Naive thymus-derived CD4-positive, alpha-beta T cell (primary cell): ENCODE measurements around the gene GPR137B. TPM values are rescaled to one million over a fixed set of nuclear protein-coding genes. Genes with fewer than 3 reads are reported as not detected.

Source experiments
- ATAC-seq: fragments of 150-1000 bp; cut with Tn5 transposase; 2 replicates; pipeline ENCODE4 v1.10.0; 2021; ENCODE audit warnings: mild to moderate bottlenecking, moderate library complexity
- CTCF ChIA-PET: fragments of 350-600 bp; sonication (Branson Sonifier 250); formaldehyde crosslinking; loops from one replicate; lab custom pipeline; 2021; ENCODE audit warnings: antibody characterized with exemption; lab: Charles Lee
- POLR2A ChIA-PET: fragments of 350-600 bp; sonication (Branson Sonifier 250); formaldehyde crosslinking; loops from one replicate; lab custom pipeline; 2021; ENCODE audit warnings: antibody characterized with exemption, inconsistent platforms; lab: Charles Lee
- DNase-seq, 9 donors: peaks; one replicate each; pipeline versions ENCODE4 v3.0.0 to v3.0.0-alpha.2; 2020 to 2022; ENCODE audit warnings: mixed read lengths in 1 of 9
- H3K27ac ChIP-seq: one replicate; pipeline ENCODE4 v1.7.0; 2013; ENCODE audit warnings: mild to moderate bottlenecking, low read depth, low read length, moderate library complexity
- H3K27me3 ChIP-seq, 2 donors: one replicate each; pipeline ENCODE4 v1.7.0; 2013; ENCODE audit warnings: low read length in 2 of 2, mild to moderate bottlenecking in 2 of 2, moderate library complexity in 2 of 2; ENCODE audit not compliant: control insufficient read depth in 2 of 2, insufficient read depth in 2 of 2
- H3K36me3 ChIP-seq, 3 experiments: 1 replicate in 2 of 3; 2 replicates in 1 of 3; pipeline ENCODE4 v1.7.0; 2013; ENCODE audit warnings: low read length in 3 of 3, mild to moderate bottlenecking in 3 of 3, moderate library complexity in 1 of 3; ENCODE audit not compliant: insufficient read depth in 3 of 3, control insufficient read depth in 2 of 3
- H3K4me1 ChIP-seq, 2 donors: one replicate each; pipeline ENCODE4 v1.7.0; 2013; ENCODE audit warnings: low read length in 2 of 2, mild to moderate bottlenecking in 2 of 2, moderate library complexity in 1 of 2; ENCODE audit not compliant: control insufficient read depth in 2 of 2, insufficient read depth in 2 of 2
- H3K4me3 ChIP-seq: 2 replicates; pipeline ENCODE4 v1.7.0; 2013; ENCODE audit warnings: mild to moderate bottlenecking, low read length
- H3K9me3 ChIP-seq, 3 experiments: 1 replicate in 2 of 3; 2 replicates in 1 of 3; pipeline ENCODE4 v1.7.0; 2013; ENCODE audit warnings: low read length in 3 of 3; ENCODE audit not compliant: control insufficient read depth in 2 of 3
- H3K27ac Mint-ChIP-seq, 9 donors: one replicate each; pipeline ENCODE4 v1.8.0; 2020 to 2022; ENCODE audit warnings: mixed read lengths in 9 of 9, mild to moderate bottlenecking in 8 of 9, moderate library complexity in 5 of 9, inconsistent platforms in 2 of 9
- H3K27me3 Mint-ChIP-seq, 5 donors: one replicate each; pipeline ENCODE4 v1.8.0; 2021 to 2022; ENCODE audit warnings: mixed read lengths in 5 of 5, mild to moderate bottlenecking in 1 of 5
- H3K36me3 Mint-ChIP-seq, 5 donors: one replicate each; pipeline ENCODE4 v1.8.0; 2020 to 2022; ENCODE audit warnings: mixed read lengths in 5 of 5, mild to moderate bottlenecking in 3 of 5, inconsistent platforms in 1 of 5
- H3K4me1 Mint-ChIP-seq, 7 donors: one replicate each; pipeline ENCODE4 v1.8.0; 2020 to 2022; ENCODE audit warnings: mixed read lengths in 7 of 7, mild to moderate bottlenecking in 3 of 7, inconsistent platforms in 1 of 7
- H3K4me3 Mint-ChIP-seq, 10 donors: one replicate each; pipeline ENCODE4 v1.8.0; 2020 to 2022; ENCODE audit warnings: mild to moderate bottlenecking in 10 of 10, mixed read lengths in 10 of 10, moderate library complexity in 6 of 10, inconsistent platforms in 2 of 10
- H3K9me3 Mint-ChIP-seq, 11 donors: one replicate each; pipeline ENCODE4 v1.8.0; 2020 to 2022; ENCODE audit warnings: mixed read lengths in 11 of 11, mild to moderate bottlenecking in 4 of 11, inconsistent platforms in 1 of 11, moderate library complexity in 1 of 11
- intact Hi-C, 2 donors: fragments of 100-400 bp; cut with micrococcal nuclease; formaldehyde crosslinking; loops; one replicate each; pipeline ENCODE4 v1.15.1; 2023
- polyA plus RNA-seq, 2 donors: library from polyadenylated mRNA; unstranded; fragments of 300-500 nt; fragmentation: Illumina TruSeq; gene quantifications; one replicate each; pipeline ENCODE4 v1.2.3, GENCODE V29; 2021
- total RNA-seq, 6 experiments: library from RNA in 5 of 6; stranded (reverse) in 5 of 6; gene quantifications; 1 replicate in 5 of 6; 2 replicates in 1 of 6; pipeline ENCODE4 v1.2.3 and lab custom pipeline; 2021 to 2026

The GPR137B gene
- total and polyA plus RNA-seq, 7 experiments from 2014 or later: 2.8 to 15.3 (median 7.0) TPM

DNA sequence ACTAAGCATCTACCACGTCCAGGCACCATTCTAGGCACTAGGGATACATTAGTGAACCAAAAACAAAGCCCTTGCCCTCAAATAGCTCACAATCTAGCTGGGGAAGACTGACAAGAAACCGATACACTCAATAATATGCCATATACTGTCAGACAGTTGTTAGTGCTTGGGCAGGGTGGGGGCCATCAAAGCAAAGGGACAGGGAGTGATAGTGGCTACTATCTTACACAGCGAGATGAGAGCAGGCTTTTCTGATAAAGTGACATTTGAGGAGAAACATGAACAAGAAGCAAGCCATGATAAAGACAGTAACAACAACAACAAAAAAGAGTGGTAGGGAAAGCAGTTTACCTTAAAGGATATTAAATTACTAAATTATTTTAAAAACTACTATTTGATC lies 98.3 kb downstream of the GPR137B start:
- intact Hi-C loops: no loop called here
- no peaks in the 10 kb centered on the region for H3K27me3 ChIP-seq
- H3K4me3 Mint-ChIP-seq: no peak overlapping the region
- ChIA-PET CTCF (no interaction called here), POLR2A (no interaction called here)
- H3K4me1 ChIP-seq: no peaks in the 10 kb centered on the region
- peaks cover 0 to 3% (median 0%) of the 10 kb centered on the region in 7 donors for H3K4me1 Mint-ChIP-seq
- H3K36me3 ChIP-seq: peaks cover 0 to 18% (median 0%) of the 10 kb centered on the region in 3 experiments
- no peak overlapping the region for H3K27ac ChIP-seq
- H3K4me3 ChIP-seq: no peak overlapping the region
- peaks cover 0 to 41% (median 20%) of the 10 kb centered on the region in 5 donors for H3K36me3 Mint-ChIP-seq
- ATAC-seq (no peak), DNase-seq (no peak)
- H3K9me3 Mint-ChIP-seq: no peaks in the 10 kb centered on the region
- no peaks in the 10 kb centered on the region for H3K27me3 Mint-ChIP-seq
- H3K27ac Mint-ChIP-seq: no peak overlapping the region
- H3K9me3 ChIP-seq: no peaks in the 10 kb centered on the region

DNA sequence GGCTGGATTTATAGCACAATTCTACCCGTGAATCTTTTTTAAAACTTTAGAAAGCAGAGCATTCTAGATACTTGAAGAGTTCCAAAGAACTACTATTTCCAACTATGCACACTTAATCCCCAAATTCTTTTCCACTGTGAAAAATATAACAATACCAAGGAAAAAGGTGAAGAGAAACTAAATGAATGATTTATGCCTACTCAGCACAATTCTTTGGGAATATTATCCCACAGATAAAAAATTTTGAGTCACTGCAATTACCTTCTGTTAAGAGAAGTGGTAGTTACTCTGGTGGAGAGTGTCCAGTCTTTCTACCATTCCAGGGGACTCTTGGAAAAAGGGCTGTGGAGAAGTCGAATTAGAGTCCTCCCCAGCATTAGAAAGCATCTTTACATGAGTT lies 100.2 kb downstream of the GPR137B start:
- CTCF ChIA-PET: no interaction called here
- Mint-ChIP-seq H3K9me3 (peaks cover 0 to 6% (median 0%) of the 10 kb centered on the region in 11 donors), H3K4me1 (peaks cover 0 to 6% (median 0%) of the 10 kb centered on the region in 7 donors), H3K27ac (no peak overlapping the region), H3K27me3 (no peaks in the 10 kb centered on the region), H3K36me3 (peaks cover 3 to 43% (median 20%) of the 10 kb centered on the region in 5 donors), H3K4me3 (no peak overlapping the region)
- no peak for ATAC-seq
- DNase-seq: no peak
- Histone ChIP-seq H3K4me3 (no peak overlapping the region), H3K27ac (no peak overlapping the region), H3K27me3 (no peaks in the 10 kb centered on the region), H3K9me3 (no peaks in the 10 kb centered on the region), H3K36me3 (peaks cover 0 to 12% (median 0%) of the 10 kb centered on the region in 3 experiments), H3K4me1 (no peaks in the 10 kb centered on the region)
- intact Hi-C loops: no loop called here
- POLR2A ChIA-PET: no interaction called here

DNA sequence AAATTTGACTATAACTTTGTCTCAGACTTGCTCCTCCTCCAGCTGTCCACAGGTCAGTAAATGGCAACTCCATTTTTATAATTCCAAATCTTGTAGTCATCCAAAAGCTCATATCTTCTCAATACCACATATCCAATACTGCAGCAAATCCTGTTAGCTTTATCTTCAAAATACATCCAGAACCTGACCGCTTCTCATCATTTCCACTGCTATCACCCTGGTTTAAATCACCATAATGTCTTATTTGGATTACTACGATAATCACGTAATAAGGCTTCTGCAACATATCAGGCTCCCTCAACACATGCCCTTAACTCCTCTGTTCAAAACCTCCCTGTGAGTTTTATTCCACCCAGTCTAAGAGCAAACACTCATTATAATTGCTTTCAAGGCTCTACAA lies 104.9 kb downstream of the GPR137B start:
- ChIA-PET CTCF (no interaction called here), POLR2A (no interaction called here)
- peaks cover 0 to 6% (median 0%) of the 10 kb centered on the region in 11 donors for H3K9me3 Mint-ChIP-seq
- DNase-seq: no peak
- H3K27ac Mint-ChIP-seq: no peak overlapping the region
- Histone ChIP-seq H3K27ac (no peak overlapping the region), H3K27me3 (no peaks in the 10 kb centered on the region), H3K4me1 (no peaks in the 10 kb centered on the region), H3K4me3 (no peak overlapping the region), H3K36me3 (peaks cover 0 to 5% (median 0%) of the 10 kb centered on the region in 3 experiments), H3K9me3 (no peaks in the 10 kb centered on the region)
- H3K4me1 Mint-ChIP-seq: peaks cover 0 to 6% (median 0%) of the 10 kb centered on the region in 7 donors
- no peak overlapping the region for H3K4me3 Mint-ChIP-seq
- no peak for ATAC-seq
- intact Hi-C loops: no loop called here
- no peaks in the 10 kb centered on the region for H3K27me3 Mint-ChIP-seq
- peaks cover 0 to 41% (median 21%) of the 10 kb centered on the region in 5 donors for H3K36me3 Mint-ChIP-seq

DNA sequence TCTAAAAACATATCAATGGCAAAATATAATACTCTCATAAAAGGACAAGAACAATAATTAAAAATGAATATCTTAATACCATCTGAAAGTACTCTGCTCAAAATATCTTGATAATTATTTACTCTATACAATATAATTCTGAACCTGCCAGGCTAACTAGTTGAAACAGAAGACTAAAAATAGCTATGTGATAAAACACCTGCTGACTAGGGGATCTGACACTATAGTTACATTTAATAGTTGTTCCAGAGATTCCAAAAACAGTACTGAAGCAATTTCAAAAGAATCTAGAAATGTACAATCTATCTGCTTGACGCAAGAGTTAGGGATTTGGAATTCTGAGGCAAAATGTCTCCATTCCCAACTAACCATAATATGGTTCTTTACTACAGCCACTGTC lies 109.2 kb downstream of the GPR137B start:
- H3K4me1 ChIP-seq: no peaks in the 10 kb centered on the region
- POLR2A ChIA-PET: no interaction called here
- intact Hi-C loops: no loop called here
- H3K36me3 Mint-ChIP-seq: peaks cover 0 to 52% (median 41%) of the 10 kb centered on the region in 5 donors
- H3K36me3 ChIP-seq: peaks cover 0 to 3% (median 0%) of the 10 kb centered on the region in 3 experiments
- H3K4me3 ChIP-seq: no peak overlapping the region
- H3K27ac Mint-ChIP-seq: no peak overlapping the region
- ATAC-seq (no peak), DNase-seq (no peak)
- peaks cover 0 to 21% (median 8%) of the 10 kb centered on the region in 7 donors for H3K4me1 Mint-ChIP-seq
- H3K27me3 ChIP-seq: no peaks in the 10 kb centered on the region
- no peaks in the 10 kb centered on the region for H3K27me3 Mint-ChIP-seq
- no peak overlapping the region for H3K4me3 Mint-ChIP-seq
- CTCF ChIA-PET: no interaction called here
- H3K9me3 Mint-ChIP-seq: peaks cover 0 to 6% (median 0%) of the 10 kb centered on the region in 11 donors
- no peaks in the 10 kb centered on the region for H3K9me3 ChIP-seq
- H3K27ac ChIP-seq: no peak overlapping the region

DNA sequence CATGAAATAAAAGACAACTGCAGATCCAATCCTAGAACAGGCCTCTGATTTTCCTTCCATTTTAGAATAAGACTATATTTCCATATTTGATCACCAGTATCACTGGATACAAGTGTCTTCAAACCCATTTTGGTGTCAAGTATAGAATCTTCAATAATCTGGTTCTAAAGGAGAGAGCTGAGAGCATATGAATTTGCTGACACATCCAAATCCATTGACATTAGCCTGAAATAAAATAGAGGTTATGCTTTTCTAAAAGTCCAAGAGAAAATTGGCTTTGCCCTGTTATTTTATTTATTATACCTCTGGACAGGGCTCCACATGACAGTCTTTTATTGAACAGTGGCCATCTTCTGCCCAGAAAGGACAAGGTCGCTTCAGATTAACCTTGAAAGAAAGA lies 110.8 kb downstream of the GPR137B start:
- intact Hi-C loops: no loop called here
- ATAC-seq: no peak
- Histone ChIP-seq H3K36me3 (peaks cover 0 to 12% (median 0%) of the 10 kb centered on the region in 3 experiments), H3K4me1 (no peaks in the 10 kb centered on the region), H3K4me3 (no peak overlapping the region), H3K27me3 (no peaks in the 10 kb centered on the region), H3K27ac (no peak overlapping the region), H3K9me3 (peaks cover 0 to 12% (median 5%) of the 10 kb centered on the region in 3 experiments)
- H3K4me1 Mint-ChIP-seq: peaks cover 0 to 21% (median 15%) of the 10 kb centered on the region in 7 donors
- H3K4me3 Mint-ChIP-seq: no peak overlapping the region
- ChIA-PET POLR2A (no interaction called here), CTCF (no interaction called here)
- H3K36me3 Mint-ChIP-seq: peaks cover 9 to 53% (median 41%) of the 10 kb centered on the region in 5 donors
- H3K27ac Mint-ChIP-seq: no peak overlapping the region
- peaks cover 3 to 15% (median 8%) of the 10 kb centered on the region in 11 donors for H3K9me3 Mint-ChIP-seq
- no peaks in the 10 kb centered on the region for H3K27me3 Mint-ChIP-seq
- no peak for DNase-seq

DNA sequence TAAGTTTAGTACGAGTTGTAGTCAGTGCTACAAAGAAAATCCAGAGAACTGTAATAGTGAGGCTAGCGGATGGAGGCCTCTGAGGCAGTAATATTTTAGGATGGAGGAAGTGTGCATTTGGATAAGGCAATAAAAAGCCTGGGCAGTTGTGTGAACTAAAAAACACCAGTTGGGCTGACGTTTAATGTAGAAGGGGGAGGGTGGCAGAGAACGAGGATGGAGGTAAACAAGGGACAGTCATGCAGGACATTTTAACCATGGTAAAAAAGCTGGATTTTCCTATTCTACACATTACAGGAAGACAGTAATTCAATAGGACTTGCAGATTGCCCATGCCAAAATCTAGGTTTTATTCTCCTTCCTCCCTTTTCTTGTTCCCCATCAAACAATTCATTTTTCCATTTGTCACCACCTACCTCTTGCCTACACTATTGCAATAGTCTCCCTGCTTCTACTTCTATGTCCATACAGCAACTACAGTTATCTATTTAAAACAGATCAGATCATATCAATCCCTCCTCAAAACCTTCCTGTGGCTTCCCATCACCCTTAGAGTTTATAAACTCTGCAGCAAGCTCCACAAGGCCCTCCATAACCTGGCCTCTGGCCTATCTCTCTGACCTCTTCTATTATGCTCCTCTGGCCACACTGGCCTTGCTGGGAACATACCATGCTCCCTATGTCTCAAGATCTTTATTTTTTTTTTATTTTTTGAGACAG lies 111.7 kb downstream of the GPR137B start:
- ChIA-PET CTCF (no interaction called here), POLR2A (no interaction called here)
- Histone ChIP-seq H3K27ac (no peak overlapping the region), H3K4me3 (no peak overlapping the region), H3K36me3 (peaks cover 0 to 11% (median 0%) of the 10 kb centered on the region in 3 experiments), H3K27me3 (no peaks in the 10 kb centered on the region), H3K4me1 (no peaks in the 10 kb centered on the region), H3K9me3 (peaks cover 0 to 12% (median 5%) of the 10 kb centered on the region in 3 experiments)
- Mint-ChIP-seq H3K4me3 (peak overlapping the region in 1 of 10 donors; percentile 54), H3K9me3 (peaks cover 5 to 23% (median 12%) of the 10 kb centered on the region in 11 donors), H3K4me1 (peaks cover 0 to 29% (median 21%) of the 10 kb centered on the region in 7 donors), H3K27ac (peak overlapping the region in 1 of 9 donors; percentile 44), H3K36me3 (peaks cover 11 to 51% (median 44%) of the 10 kb centered on the region in 5 donors), H3K27me3 (no peaks in the 10 kb centered on the region)
- intact Hi-C loops: no loop called here
- ATAC-seq (no peak), DNase-seq (no peak)
